Colonic mucosa (tissue), 4 donors: ENCODE results near the gene PTTG1IP. TPM values are rescaled to one million over a fixed set of nuclear protein-coding genes. Genes with fewer than 3 reads are reported as not detected.

Experiments used
- DNase-seq: peaks from one replicate; pipeline ENCODE4 v3.0.0-alpha.2; 2020
- H3K27ac ChIP-seq: fragments of 200-600 bp; one replicate; pipeline ENCODE4 v1.8.0; 2021
- H3K27me3 ChIP-seq: fragments of 200-600 bp; one replicate; pipeline ENCODE4 v1.8.0; 2021
- H3K36me3 ChIP-seq: fragments of 200-600 bp; one replicate; pipeline ENCODE4 v1.8.0; 2021
- H3K4me1 ChIP-seq: fragments of 200-600 bp; one replicate; pipeline ENCODE4 v1.8.0; 2021; ENCODE audit warnings: mild to moderate bottlenecking
- H3K4me3 ChIP-seq: fragments of 200-600 bp; one replicate; pipeline ENCODE4 v1.8.0; 2021
- H3K9ac ChIP-seq, 2 donors: one replicate each; pipeline ENCODE4 v1.7.0; 2013; ENCODE audit warnings: control low read depth in 2 of 2, low read depth in 2 of 2, low read length in 2 of 2
- H3K9me3 ChIP-seq: fragments of 200-600 bp; one replicate; pipeline ENCODE4 v1.8.0; 2021
- CTCF ChIP-seq: fragments of 200-600 bp; IDR thresholded peaks from one replicate; pipeline ENCODE4 v1.8.0; 2022; ENCODE audit warnings: antibody characterized with exemption, mild to moderate bottlenecking
- intact Hi-C: fragments of 100-400 bp; cut with DNase I; formaldehyde crosslinking; loops from one replicate; pipeline ENCODE4 v1.14.1; 2022
- total RNA-seq, 2 donors: library from RNA; stranded (reverse); fragmentation: NEBNext Ultra II Directional in 1 of 2; extraction: Animal tissue kit (Norgen Biotek cat#: 25700) in 1 of 2; gene quantifications; one replicate each; pipeline ENCODE4 v1.2.1, GENCODE V29; 2021
- donor health status: healthy.
- donor health status: DM: no; HTN: no; CAD: no.
- donor health status: DM: no; HTN: no; CAD: no.

PTTG1IP gene
- total RNA-seq, 2 donors from 2014 or later: 218 to 414 TPM

GRCh38 chr21:44919111-44919912 is 45.8 kb upstream of the PTTG1IP start:
- no peak for TF ChIP-seq CTCF

DNA sequence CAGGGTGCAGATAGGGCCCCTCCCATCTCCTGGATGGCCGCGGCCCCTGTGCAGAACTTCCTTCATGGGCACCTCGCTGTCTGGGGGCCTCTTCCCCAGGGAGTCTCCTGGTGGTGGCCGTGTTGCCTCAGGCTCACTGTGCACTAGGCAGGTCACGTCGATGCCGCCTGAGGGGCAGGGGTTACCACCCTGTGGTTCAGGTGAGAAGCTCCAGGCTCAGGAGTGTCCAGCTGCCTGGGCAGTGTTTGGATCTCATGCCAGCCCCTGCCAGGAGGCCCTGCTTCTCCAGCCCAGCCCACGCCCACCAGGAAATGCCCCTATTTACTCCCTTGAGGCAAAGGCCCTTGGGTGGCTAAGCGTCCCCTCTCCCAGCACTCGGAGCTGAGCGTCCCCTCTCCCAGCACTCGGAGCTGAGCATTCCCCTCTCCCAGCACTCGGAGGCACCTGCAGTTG is 45.1 kb upstream of the PTTG1IP start:
- no peak overlapping the region for H3K27ac ChIP-seq
- no peak for DNase-seq
- H3K27me3 ChIP-seq: no peaks in the 10 kb centered on the region
- no peaks in the 10 kb centered on the region for H3K4me1 ChIP-seq
- intact Hi-C loops: loop anchor here (10.0 kb wide), 1 partner anchor 114 kb away; the partner anchor contains the start of gene UBE2G2
- H3K9ac ChIP-seq: no peak overlapping the region
- no peaks in the 10 kb centered on the region for H3K36me3 ChIP-seq
- H3K9me3 ChIP-seq: no peaks in the 10 kb centered on the region
- H3K4me3 ChIP-seq: no peak overlapping the region
- TF ChIP-seq CTCF: no peak

More at GRCh38 chr21:44919111-44919912, 45.8 kb upstream of the PTTG1IP start:
- H3K27me3 ChIP-seq: no peaks in the 10 kb centered on the region
- H3K9me3 ChIP-seq: no peaks in the 10 kb centered on the region
- no peaks in the 10 kb centered on the region for H3K4me1 ChIP-seq
- no peak overlapping the region for H3K27ac ChIP-seq
- H3K4me3 ChIP-seq: peak overlapping the region; percentile 37
- no peaks in the 10 kb centered on the region for H3K36me3 ChIP-seq
- intact Hi-C loops: loop anchor here (10.0 kb wide), 1 partner anchor 115 kb away; the partner anchor contains the start of gene UBE2G2
- DNase-seq: no peak
- H3K9ac ChIP-seq: peak overlapping the region in 1 of 2 donors; percentile 61

- no peak for DNase-seq
- H3K9ac ChIP-seq: no peak overlapping the region
- intact Hi-C loops: loop anchor here (10.0 kb wide), 1 partner anchor 113 kb away; the partner anchor contains the start of gene UBE2G2
These were observed 44.6 kb upstream of the PTTG1IP start for GRCh38 chr21:44918107-44918470.

GRCh38 chr21:44917446-44918106 is 44.1 kb upstream of the PTTG1IP start:
- H3K4me3 ChIP-seq: no peak overlapping the region
- H3K36me3 ChIP-seq: no peaks in the 10 kb centered on the region
- no peak for TF ChIP-seq CTCF
- no peak overlapping the region for H3K27ac ChIP-seq
- no peaks in the 10 kb centered on the region for H3K4me1 ChIP-seq
- no peak for DNase-seq
- intact Hi-C loops: loop anchor here (10.0 kb wide), 1 partner anchor 113 kb away; the partner anchor contains the start of gene UBE2G2
- no peaks in the 10 kb centered on the region for H3K27me3 ChIP-seq
- H3K9ac ChIP-seq: no peak overlapping the region
- no peaks in the 10 kb centered on the region for H3K9me3 ChIP-seq

More at GRCh38 chr21:44918107-44918470, 44.6 kb upstream of the PTTG1IP start:
- Histone ChIP-seq H3K36me3 (no peaks in the 10 kb centered on the region), H3K27me3 (no peaks in the 10 kb centered on the region), H3K4me3 (no peak overlapping the region), H3K4me1 (no peaks in the 10 kb centered on the region), H3K9me3 (no peaks in the 10 kb centered on the region), H3K27ac (no peak overlapping the region)
- TF ChIP-seq CTCF: no peak

- peaks cover 5% of the 10 kb centered on the region for H3K4me1 ChIP-seq
- no peak overlapping the region for H3K27ac ChIP-seq
- no peaks in the 10 kb centered on the region for H3K36me3 ChIP-seq
- no peak overlapping the region for H3K9ac ChIP-seq
- intact Hi-C loops: loop anchor here (10.0 kb wide), 1 partner anchor 112 kb away; the partner anchor contains the start of gene UBE2G2
- no peaks in the 10 kb centered on the region for H3K9me3 ChIP-seq
- no peak for TF ChIP-seq CTCF
- DNase-seq: no peak
- H3K27me3 ChIP-seq: no peaks in the 10 kb centered on the region
- H3K4me3 ChIP-seq: no peak overlapping the region
These were observed 43.5 kb upstream of the PTTG1IP start for GRCh38 chr21:44916965-44917364.
